ENCODE data around the gene PANX2.

- TF ChIP-seq CTCF (conservative IDR thresholded peaks at IDR 0.05; ENCODE audit: low read depth in 2 of 2) (no peak), EZH2 (IDR thresholded peaks at IDR 0.05; ENCODE audit: low read depth, unreplicated experiment) (no peak), EZH2phosphoT487 (IDR thresholded peaks at IDR 0.05; ENCODE audit: unreplicated experiment) (no peak), ZNF114 (CRISPR knock-in tag; IDR thresholded peaks at IDR 0.05) (no peak), NANOG (IDR thresholded peaks at IDR 0.05; ENCODE audit: borderline replicate concordance) (no peak), POLR2AphosphoS5 (IDR thresholded peaks at IDR 0.05; ENCODE audit: low read depth) (no peak), REST (IDR thresholded peaks at IDR 0.05; ENCODE audit: unreplicated experiment) (no peak), JUNB (IDR thresholded peaks at IDR 0.05; ENCODE audit: unreplicated experiment) (no peak), CREB1 (CRISPR knock-in tag; IDR thresholded peaks at IDR 0.05; ENCODE audit: low read depth) (no peak), STAT1 (IDR thresholded peaks at IDR 0.05; ENCODE audit: unreplicated experiment) (no peak), ETS1 (IDR thresholded peaks at IDR 0.05) (no peak), ZNF462 (CRISPR knock-in tag; IDR thresholded peaks at IDR 0.05) (no peak), ZNF331 (CRISPR knock-in tag; IDR thresholded peaks at IDR 0.05; ENCODE audit: low read depth) (no peak)
These were observed 16.8 kb upstream of the PANX2 start for GRCh38 chr22:50153756-50154140.
